ENCODE results near the gene ATG3.

DNA sequence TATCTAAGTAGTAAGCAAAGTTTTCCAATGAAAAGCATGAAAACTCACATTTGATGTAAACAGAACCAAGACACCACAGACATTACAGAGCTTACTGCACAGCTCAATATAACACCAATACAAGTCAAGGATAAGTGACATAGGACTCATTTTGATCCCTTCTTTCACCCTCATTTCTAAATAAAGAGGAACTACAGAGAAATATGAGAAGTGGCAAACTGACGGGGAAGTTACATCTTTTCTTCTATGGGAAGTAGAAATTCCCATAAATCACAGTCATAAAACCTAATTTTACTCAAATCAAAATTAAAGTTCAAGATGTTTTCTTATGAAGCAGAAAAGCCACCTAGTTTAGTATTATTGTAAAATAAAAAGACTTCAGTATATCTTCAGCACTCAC, 3.8 kb downstream of the ATG3 start:
- TF ChIP-seq, protein P1, sequence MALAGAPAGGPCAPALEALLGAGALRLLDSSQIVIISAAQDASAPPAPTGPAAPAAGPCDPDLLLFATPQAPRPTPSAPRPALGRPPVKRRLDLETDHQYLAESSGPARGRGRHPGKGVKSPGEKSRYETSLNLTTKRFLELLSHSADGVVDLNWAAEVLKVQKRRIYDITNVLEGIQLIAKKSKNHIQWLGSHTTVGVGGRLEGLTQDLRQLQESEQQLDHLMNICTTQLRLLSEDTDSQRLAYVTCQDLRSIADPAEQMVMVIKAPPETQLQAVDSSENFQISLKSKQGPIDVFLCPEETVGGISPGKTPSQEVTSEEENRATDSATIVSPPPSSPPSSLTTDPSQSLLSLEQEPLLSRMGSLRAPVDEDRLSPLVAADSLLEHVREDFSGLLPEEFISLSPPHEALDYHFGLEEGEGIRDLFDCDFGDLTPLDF (CRISPR knock-in tag; IDR thresholded peaks at IDR 0.05) = no peak
- TF ChIP-seq CCAR2 (IDR thresholded peaks at IDR 0.05; ENCODE audit: low read depth, low read length) = no peak
- no peak for TF ChIP-seq HDAC2 (IDR thresholded peaks at IDR 0.05)
- TF ChIP-seq KDM2B (CRISPR knock-in tag; IDR thresholded peaks at IDR 0.05) = no peak
- no peak for TF ChIP-seq ERF (CRISPR knock-in tag; IDR thresholded peaks at IDR 0.05)
- TF ChIP-seq ZNF444 (CRISPR knock-in tag; IDR thresholded peaks at IDR 0.05) = no peak
- TF ChIP-seq SPI1 (IDR thresholded peaks at IDR 0.05; ENCODE audit: borderline replicate concordance, low read depth, low read length) = no peak
- no peak for TF ChIP-seq CTCF (IDR thresholded peaks at IDR 0.05 in 2 of 3, conservative IDR thresholded peaks at IDR 0.05 in 1 of 3; ENCODE audit: insufficient read depth in 2 of 3, low read depth in 1 of 3, low read length in 3 of 3)
- TF ChIP-seq NR1H2 (CRISPR knock-in tag; IDR thresholded peaks at IDR 0.05) = no peak
- TF ChIP-seq, protein P2, sequence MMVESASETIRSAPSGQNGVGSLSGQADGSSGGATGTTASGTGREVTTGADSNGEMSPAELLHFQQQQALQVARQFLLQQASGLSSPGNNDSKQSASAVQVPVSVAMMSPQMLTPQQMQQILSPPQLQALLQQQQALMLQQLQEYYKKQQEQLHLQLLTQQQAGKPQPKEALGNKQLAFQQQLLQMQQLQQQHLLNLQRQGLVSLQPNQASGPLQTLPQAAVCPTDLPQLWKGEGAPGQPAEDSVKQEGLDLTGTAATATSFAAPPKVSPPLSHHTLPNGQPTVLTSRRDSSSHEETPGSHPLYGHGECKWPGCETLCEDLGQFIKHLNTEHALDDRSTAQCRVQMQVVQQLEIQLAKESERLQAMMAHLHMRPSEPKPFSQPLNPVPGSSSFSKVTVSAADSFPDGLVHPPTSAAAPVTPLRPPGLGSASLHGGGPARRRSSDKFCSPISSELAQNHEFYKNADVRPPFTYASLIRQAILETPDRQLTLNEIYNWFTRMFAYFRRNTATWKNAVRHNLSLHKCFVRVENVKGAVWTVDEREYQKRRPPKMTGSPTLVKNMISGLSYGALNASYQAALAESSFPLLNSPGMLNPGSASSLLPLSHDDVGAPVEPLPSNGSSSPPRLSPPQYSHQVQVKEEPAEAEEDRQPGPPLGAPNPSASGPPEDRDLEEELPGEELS (CRISPR knock-in tag; IDR thresholded peaks at IDR 0.05; ENCODE audit: borderline replicate concordance) = no peak
- no peak for TF ChIP-seq JUND (IDR thresholded peaks at IDR 0.05; ENCODE audit: borderline replicate concordance, low read depth, low read length)
- TF ChIP-seq JUND (tag; IDR thresholded peaks at IDR 0.05; ENCODE audit: borderline replicate concordance, low read depth, low read length) = no peak
